ENCODE measurements around the gene TPM4.
"Not testable (repeated sequence)": the region's sequence is repeated elsewhere in the genome, so short reads cannot be mapped to it uniquely, and the experiment has no call there.

TPM4 gene

GRCh38 chr19:16095071-16095571 lies 18.8 kb downstream of the TPM4 start:
- Mint-ChIP-seq H3K27me3 (no peaks in the 10 kb centered on the region), H3K4me1 (peaks cover 50% of the 10 kb centered on the region), H3K27ac (peak overlapping the region; percentile 5 to 14), H3K9me3 (no peaks in the 10 kb centered on the region), H3K4me3 (peak overlapping the region; percentile 32 to 58)
- DNase-seq, result peak; percentile 56 to 64
- ATAC-seq, result peak; percentile 92

- DNase-seq (no peak), ATAC-seq (no peak)
- Mint-ChIP-seq H3K27me3 (no peaks in the 10 kb centered on the region), H3K27ac (no peak overlapping the region), H3K4me1 (peaks cover 50% of the 10 kb centered on the region), H3K4me3 (peak overlapping the region in 1 of 2 donors; percentile 56), H3K9me3 (no peaks in the 10 kb centered on the region)
Observed at GRCh38 chr19:16096280-16096855, 20.1 kb downstream of the TPM4 start.

- peaks cover 43% of the 10 kb centered on the region for H3K4me1 Mint-ChIP-seq
- no peaks in the 10 kb centered on the region for H3K9me3 Mint-ChIP-seq
- H3K27me3 Mint-ChIP-seq, result no peaks in the 10 kb centered on the region
- no peak overlapping the region for H3K27ac Mint-ChIP-seq
- DNase-seq (no peak), ATAC-seq (no peak)
- no peak overlapping the region for H3K4me3 Mint-ChIP-seq
Observed at GRCh38 chr19:16098416-16098768, 22.1 kb downstream of the TPM4 start.

- DNase-seq (no peak), ATAC-seq (no peak)
- Mint-ChIP-seq H3K27ac (peak overlapping the region in 1 of 2 donors; percentile 63), H3K9me3 (no peaks in the 10 kb centered on the region), H3K27me3 (no peaks in the 10 kb centered on the region), H3K4me3 (no peak overlapping the region), H3K4me1 (peaks cover 38% of the 10 kb centered on the region)
Observed at GRCh38 chr19:16098821-16099220, 22.5 kb downstream of the TPM4 start.

GRCh38 chr19:16099314-16099965 lies 23.1 kb downstream of the TPM4 start:
- H3K4me1 Mint-ChIP-seq, result peaks cover 33% of the 10 kb centered on the region
- ATAC-seq, H3K27ac Mint-ChIP-seq, H3K4me3 Mint-ChIP-seq, H3K27me3 Mint-ChIP-seq, DNase-seq, H3K9me3 Mint-ChIP-seq: not testable (repeated sequence)

- H3K4me1 Mint-ChIP-seq, result peaks cover 22% of the 10 kb centered on the region
- H3K27ac Mint-ChIP-seq, result no peak overlapping the region
- ATAC-seq, result no peak
- H3K4me3 Mint-ChIP-seq, result no peak overlapping the region
- no peaks in the 10 kb centered on the region for H3K27me3 Mint-ChIP-seq
- H3K9me3 Mint-ChIP-seq, result no peaks in the 10 kb centered on the region
- DNase-seq, result no peak
Observed at GRCh38 chr19:16100524-16100923, 24.2 kb downstream of the TPM4 start.

- no peaks in the 10 kb centered on the region for H3K27me3 Mint-ChIP-seq
- peak overlapping the region in 1 of 2 donors; percentile 84 for H3K27ac Mint-ChIP-seq
- H3K4me3 Mint-ChIP-seq, result no peak overlapping the region
- no peaks in the 10 kb centered on the region for H3K9me3 Mint-ChIP-seq
- DNase-seq (no peak), ATAC-seq (no peak)
- no peaks in the 10 kb centered on the region for H3K4me1 Mint-ChIP-seq
Observed at GRCh38 chr19:16104722-16105121, 28.4 kb downstream of the TPM4 start.

- Mint-ChIP-seq H3K4me1 (peaks cover 4% of the 10 kb centered on the region), H3K27me3 (no peaks in the 10 kb centered on the region), H3K4me3 (no peak overlapping the region), H3K9me3 (no peaks in the 10 kb centered on the region), H3K27ac (no peak overlapping the region)
- ATAC-seq (no peak), DNase-seq (no peak)
Observed at GRCh38 chr19:16106121-16106520, 29.8 kb downstream of the TPM4 start.

GRCh38 chr19:16111160-16111908 lies 35.0 kb downstream of the TPM4 start, which contains the start of gene RAB8A:
Gene RAB8A (plus strand): TSS chr19:16111889. CDS start chr19:16111902, 13 bp downstream.
- Mint-ChIP-seq H3K4me3 (peak within 1 kb of the TSS; percentile 97 to 98), H3K27ac (peak within 1 kb of the TSS; percentile 99), H3K27me3 (no peaks in the 10 kb centered on the region), H3K4me1 (peaks cover 46% of the 10 kb centered on the region), H3K9me3 (no peaks in the 10 kb centered on the region)
- DNase-seq (peak; percentile 100), ATAC-seq (peak; percentile 96)

GRCh38 chr19:16111909-16112752 lies 35.8 kb downstream of the TPM4 start:
- H3K27me3 Mint-ChIP-seq, result no peaks in the 10 kb centered on the region
- ATAC-seq, result no peak
- H3K4me3 Mint-ChIP-seq, result peak overlapping the region; percentile 97 to 98
- peaks cover 51% of the 10 kb centered on the region for H3K4me1 Mint-ChIP-seq
- DNase-seq, result no peak
- H3K9me3 Mint-ChIP-seq, result no peaks in the 10 kb centered on the region
- peak overlapping the region; percentile 99 for H3K27ac Mint-ChIP-seq

- Mint-ChIP-seq H3K9me3 (no peaks in the 10 kb centered on the region), H3K4me1 (peaks cover 58% of the 10 kb centered on the region), H3K4me3 (peak overlapping the region; percentile 97 to 98), H3K27me3 (no peaks in the 10 kb centered on the region), H3K27ac (peak overlapping the region; percentile 53 to 59)
- DNase-seq (no peak), ATAC-seq (no peak)
Observed at GRCh38 chr19:16112778-16113177, 36.5 kb downstream of the TPM4 start.

GRCh38 chr19:16113727-16114126 lies 37.4 kb downstream of the TPM4 start:
- ATAC-seq (no peak), DNase-seq (no peak)
- Mint-ChIP-seq H3K4me3 (peak overlapping the region; percentile 24 to 26), H3K9me3 (no peaks in the 10 kb centered on the region), H3K27me3 (no peaks in the 10 kb centered on the region), H3K4me1 (peaks cover 67% of the 10 kb centered on the region), H3K27ac (no peak overlapping the region)

GRCh38 chr19:16115301-16116039 lies 39.2 kb downstream of the TPM4 start:
- peaks cover 81% of the 10 kb centered on the region for H3K4me1 Mint-ChIP-seq
- H3K9me3 Mint-ChIP-seq, result no peaks in the 10 kb centered on the region
- no peak for DNase-seq
- H3K27me3 Mint-ChIP-seq, result no peaks in the 10 kb centered on the region
- peak overlapping the region in 1 of 2 donors; percentile 42 for H3K27ac Mint-ChIP-seq
- ATAC-seq, result no peak
- no peak overlapping the region for H3K4me3 Mint-ChIP-seq

- peaks cover 78% of the 10 kb centered on the region for H3K4me1 Mint-ChIP-seq
- H3K4me3 Mint-ChIP-seq, result no peak overlapping the region
- H3K27ac Mint-ChIP-seq, result peak overlapping the region in 1 of 2 donors; percentile 9
- no peaks in the 10 kb centered on the region for H3K27me3 Mint-ChIP-seq
- H3K9me3 Mint-ChIP-seq, result no peaks in the 10 kb centered on the region
- ATAC-seq, result no peak
- no peak for DNase-seq
Observed at GRCh38 chr19:16116067-16116466, 39.8 kb downstream of the TPM4 start.

All from stimulated activated naive CD8-positive, alpha-beta T cell treated with anti-CD3 and anti-CD28 coated beads, Interleukin-15, amount 100 ng/mL, for 72 hours (primary cell).